ENCODE results near the gene HCK. TPM values are rescaled to one million over a fixed set of nuclear protein-coding genes. Genes with fewer than 3 reads are reported as not detected.
A peak's percentile ranks its signal among the peaks of the same experiment; 100 is the strongest.

HCK gene
- total RNA-seq, 1 donor, result 0.36 TPM

- Histone ChIP-seq H3K36me3 (ENCODE audit: insufficient read depth, low read length) (no peaks in the 10 kb centered on the region), H3K9me3 (ENCODE audit: low read depth, low read length) (no peaks in the 10 kb centered on the region), H3K79me2 (ENCODE audit: insufficient read depth, low read length) (no peaks in the 10 kb centered on the region), H3K4me2 (ENCODE audit: insufficient read depth, low read length) (no peak overlapping the region), H3K27ac (ENCODE audit: low read depth, low read length) (no peak overlapping the region), H3K27me3 (ENCODE audit: insufficient read depth, low read length) (peaks cover 11% of the 10 kb centered on the region), H4K20me1 (ENCODE audit: insufficient read depth, low read length) (no peaks in the 10 kb centered on the region), H3K4me3 (ENCODE audit: insufficient read depth, low read length) (no peak overlapping the region), H3K4me1 (ENCODE audit: insufficient read depth, low read length) (peaks cover 31% of the 10 kb centered on the region), H2AFZ (ENCODE audit: low read length) (no peak overlapping the region)
- TF ChIP-seq CTCF (IDR thresholded peaks at IDR 0.05; ENCODE audit: extremely low read depth, low read depth, low read length), result no peak
- DNase-seq (ENCODE audit: insufficient read length, low spot score, missing footprints), result no peak
Measured at GRCh38 chr20:32064667-32065066, 12.6 kb downstream of the HCK start.

DNA sequence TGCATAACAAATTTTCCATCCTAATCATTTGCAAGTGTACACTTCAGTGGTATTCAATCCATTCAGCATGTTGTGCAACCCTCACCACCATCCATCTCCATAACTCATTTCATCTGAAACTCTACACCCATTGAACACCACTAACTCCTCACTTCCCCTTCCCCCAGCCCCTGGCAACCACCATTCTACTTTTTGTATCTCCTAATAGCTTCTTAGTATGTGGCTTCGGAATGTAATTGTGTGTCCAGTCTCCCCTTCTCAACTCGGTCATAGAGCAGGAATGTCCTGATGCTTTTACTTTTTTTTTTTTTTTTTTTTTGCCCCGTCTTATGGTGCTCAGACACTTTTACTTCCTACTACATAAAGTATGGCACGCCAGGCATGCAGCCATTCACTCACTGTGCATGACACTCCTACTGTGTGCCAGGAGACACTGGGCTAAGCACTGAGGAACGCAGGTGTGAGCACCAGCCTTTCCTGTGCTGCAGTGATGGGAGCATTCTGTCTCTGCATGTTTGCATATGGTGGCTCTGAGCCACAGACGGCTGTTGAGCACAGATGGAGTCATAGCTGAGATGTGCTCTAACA, 15.3 kb downstream of the HCK start:
- Histone ChIP-seq H3K9me3 (ENCODE audit: low read depth, low read length) (no peaks in the 10 kb centered on the region), H3K27ac (ENCODE audit: low read depth, low read length) (peak overlapping the region; percentile 38), H3K79me2 (ENCODE audit: insufficient read depth, low read length) (no peaks in the 10 kb centered on the region), H3K4me3 (ENCODE audit: insufficient read depth, low read length) (no peak overlapping the region), H3K27me3 (ENCODE audit: insufficient read depth, low read length) (peaks cover 5% of the 10 kb centered on the region), H2AFZ (ENCODE audit: low read length) (peak overlapping the region; percentile 42), H3K4me2 (ENCODE audit: insufficient read depth, low read length) (peak overlapping the region; percentile 62), H3K36me3 (ENCODE audit: insufficient read depth, low read length) (no peaks in the 10 kb centered on the region), H4K20me1 (ENCODE audit: insufficient read depth, low read length) (no peaks in the 10 kb centered on the region), H3K4me1 (ENCODE audit: insufficient read depth, low read length) (peaks cover 29% of the 10 kb centered on the region)
- peak; percentile 76 for DNase-seq (ENCODE audit: insufficient read length, low spot score, missing footprints)
- no peak for TF ChIP-seq CTCF (IDR thresholded peaks at IDR 0.05; ENCODE audit: extremely low read depth, low read depth, low read length)

GRCh38 chr20:32068174-32068573, 16.1 kb downstream of the HCK start:
- Histone ChIP-seq H3K27ac (ENCODE audit: low read depth, low read length) (peak overlapping the region; percentile 56), H2AFZ (ENCODE audit: low read length) (no peak overlapping the region), H3K9me3 (ENCODE audit: low read depth, low read length) (no peaks in the 10 kb centered on the region), H3K4me3 (ENCODE audit: insufficient read depth, low read length) (no peak overlapping the region), H3K36me3 (ENCODE audit: insufficient read depth, low read length) (no peaks in the 10 kb centered on the region), H3K4me1 (ENCODE audit: insufficient read depth, low read length) (peaks cover 29% of the 10 kb centered on the region), H3K79me2 (ENCODE audit: insufficient read depth, low read length) (no peaks in the 10 kb centered on the region), H3K27me3 (ENCODE audit: insufficient read depth, low read length) (peaks cover 5% of the 10 kb centered on the region), H3K4me2 (ENCODE audit: insufficient read depth, low read length) (no peak overlapping the region), H4K20me1 (ENCODE audit: insufficient read depth, low read length) (no peaks in the 10 kb centered on the region)
- DNase-seq (ENCODE audit: insufficient read length, low spot score, missing footprints), result no peak
- TF ChIP-seq CTCF (IDR thresholded peaks at IDR 0.05; ENCODE audit: extremely low read depth, low read depth, low read length), result no peak

GRCh38 chr20:32069711-32070110, 17.7 kb downstream of the HCK start:
- peaks cover 8% of the 10 kb centered on the region for H3K27me3 ChIP-seq (ENCODE audit: insufficient read depth, low read length)
- H3K27ac ChIP-seq (ENCODE audit: low read depth, low read length), result no peak overlapping the region
- no peaks in the 10 kb centered on the region for H4K20me1 ChIP-seq (ENCODE audit: insufficient read depth, low read length)
- no peak overlapping the region for H3K4me3 ChIP-seq (ENCODE audit: insufficient read depth, low read length)
- H3K4me1 ChIP-seq (ENCODE audit: insufficient read depth, low read length), result peaks cover 29% of the 10 kb centered on the region
- DNase-seq (ENCODE audit: insufficient read length, low spot score, missing footprints), result peak; percentile 89
- H3K9me3 ChIP-seq (ENCODE audit: low read depth, low read length), result no peaks in the 10 kb centered on the region
- no peak overlapping the region for H2AFZ ChIP-seq (ENCODE audit: low read length)
- H3K79me2 ChIP-seq (ENCODE audit: insufficient read depth, low read length), result no peaks in the 10 kb centered on the region
- TF ChIP-seq CTCF (IDR thresholded peaks at IDR 0.05; ENCODE audit: extremely low read depth, low read depth, low read length), result no peak
- H3K4me2 ChIP-seq (ENCODE audit: insufficient read depth, low read length), result no peak overlapping the region
- no peaks in the 10 kb centered on the region for H3K36me3 ChIP-seq (ENCODE audit: insufficient read depth, low read length)
